Osteocyte (in vitro differentiated cells): Measurements from ENCODE around the gene SHISA8. TPM values are rescaled to one million over a fixed set of nuclear protein-coding genes. Genes with fewer than 3 reads are reported as not detected.
A peak's percentile ranks its signal among the peaks of the same experiment; 100 is the strongest.

Source experiments
- DNase-seq: peaks from one replicate; pipeline ENCODE4 v3.0.0; 2021; ENCODE audit warnings: mixed read lengths; ENCODE audit not compliant: unreplicated experiment; ENCODE audit errors: extremely low spot score
- H3K27ac Mint-ChIP-seq: one replicate; pipeline ENCODE4 v1.8.0; 2021; ENCODE audit warnings: mild to moderate bottlenecking, mixed read lengths; ENCODE audit not compliant: unreplicated experiment
- H3K27me3 Mint-ChIP-seq: one replicate; pipeline ENCODE4 v1.8.0; 2021; ENCODE audit warnings: mixed read lengths; ENCODE audit not compliant: unreplicated experiment
- H3K36me3 Mint-ChIP-seq: one replicate; pipeline ENCODE4 v1.8.0; 2021; ENCODE audit warnings: mixed read lengths; ENCODE audit not compliant: unreplicated experiment
- H3K4me1 Mint-ChIP-seq: one replicate; pipeline ENCODE4 v1.8.0; 2021; ENCODE audit warnings: mixed read lengths; ENCODE audit not compliant: unreplicated experiment
- H3K4me3 Mint-ChIP-seq: one replicate; pipeline ENCODE4 v1.8.0; 2021; ENCODE audit warnings: mild to moderate bottlenecking, moderate library complexity, mixed read lengths; ENCODE audit not compliant: unreplicated experiment
- H3K9me3 Mint-ChIP-seq: one replicate; pipeline ENCODE4 v1.8.0; 2021; ENCODE audit warnings: mixed read lengths; ENCODE audit not compliant: unreplicated experiment
- total RNA-seq: library from RNA; stranded (reverse); gene quantifications from 2 replicates; pipeline ENCODE4 v1.2.1, GENCODE V29; 2021
- TF ChIP-seq, protein P1 (sequence below): fragments of 200-600 bp; sonication (generic); IDR thresholded peaks from 2 replicates; pipeline ENCODE4 v1.5.0; 2021; ENCODE audit warnings: antibody characterized with exemption, mild to moderate bottlenecking, moderate library complexity

SHISA8 gene
- total RNA-seq, 1 donor from 2014 or later = not detected

DNA sequence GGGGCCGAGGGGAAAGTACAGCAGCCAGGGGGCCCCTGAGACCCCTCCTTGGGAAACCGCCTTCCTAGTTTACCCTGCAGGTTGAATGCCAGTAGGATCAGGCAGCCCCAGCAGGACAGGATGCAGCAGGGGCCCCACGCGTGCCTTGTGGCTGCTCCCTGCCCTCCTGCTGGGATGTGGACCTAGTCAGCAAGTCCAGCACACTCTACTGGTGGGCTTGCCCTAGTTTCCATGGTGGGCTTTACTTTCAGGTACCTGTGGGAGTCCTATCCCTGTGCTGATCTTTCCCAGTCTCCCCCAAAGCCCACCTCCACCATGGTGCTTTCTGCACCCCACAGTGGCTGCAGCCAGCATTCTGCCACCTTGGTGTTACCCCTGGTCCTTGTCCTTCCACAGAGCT lies 22.2 kb downstream of the SHISA8 start:
- TF ChIP-seq, protein P1, sequence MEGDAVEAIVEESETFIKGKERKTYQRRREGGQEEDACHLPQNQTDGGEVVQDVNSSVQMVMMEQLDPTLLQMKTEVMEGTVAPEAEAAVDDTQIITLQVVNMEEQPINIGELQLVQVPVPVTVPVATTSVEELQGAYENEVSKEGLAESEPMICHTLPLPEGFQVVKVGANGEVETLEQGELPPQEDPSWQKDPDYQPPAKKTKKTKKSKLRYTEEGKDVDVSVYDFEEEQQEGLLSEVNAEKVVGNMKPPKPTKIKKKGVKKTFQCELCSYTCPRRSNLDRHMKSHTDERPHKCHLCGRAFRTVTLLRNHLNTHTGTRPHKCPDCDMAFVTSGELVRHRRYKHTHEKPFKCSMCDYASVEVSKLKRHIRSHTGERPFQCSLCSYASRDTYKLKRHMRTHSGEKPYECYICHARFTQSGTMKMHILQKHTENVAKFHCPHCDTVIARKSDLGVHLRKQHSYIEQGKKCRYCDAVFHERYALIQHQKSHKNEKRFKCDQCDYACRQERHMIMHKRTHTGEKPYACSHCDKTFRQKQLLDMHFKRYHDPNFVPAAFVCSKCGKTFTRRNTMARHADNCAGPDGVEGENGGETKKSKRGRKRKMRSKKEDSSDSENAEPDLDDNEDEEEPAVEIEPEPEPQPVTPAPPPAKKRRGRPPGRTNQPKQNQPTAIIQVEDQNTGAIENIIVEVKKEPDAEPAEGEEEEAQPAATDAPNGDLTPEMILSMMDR = no peak
- no peaks in the 10 kb centered on the region for H3K9me3 Mint-ChIP-seq
- H3K4me3 Mint-ChIP-seq = no peak overlapping the region
- DNase-seq = no peak
- H3K4me1 Mint-ChIP-seq = no peaks in the 10 kb centered on the region
- no peaks in the 10 kb centered on the region for H3K27me3 Mint-ChIP-seq
- H3K36me3 Mint-ChIP-seq = peaks cover 47% of the 10 kb centered on the region
- no peak overlapping the region for H3K27ac Mint-ChIP-seq

GRCh38 chr22:41891407-41891806 lies 23.5 kb downstream of the SHISA8 start:
- Mint-ChIP-seq H3K36me3 (peaks cover 47% of the 10 kb centered on the region), H3K4me1 (no peaks in the 10 kb centered on the region), H3K9me3 (no peaks in the 10 kb centered on the region), H3K27ac (no peak overlapping the region), H3K27me3 (no peaks in the 10 kb centered on the region), H3K4me3 (no peak overlapping the region)
- TF ChIP-seq, protein P1 = no peak
- no peak for DNase-seq

- no peaks in the 10 kb centered on the region for H3K9me3 Mint-ChIP-seq
- peaks cover 62% of the 10 kb centered on the region for H3K36me3 Mint-ChIP-seq
- no peak overlapping the region for H3K4me3 Mint-ChIP-seq
- DNase-seq = no peak
- H3K27ac Mint-ChIP-seq = peak overlapping the region; percentile 18
- H3K27me3 Mint-ChIP-seq = no peaks in the 10 kb centered on the region
- no peaks in the 10 kb centered on the region for H3K4me1 Mint-ChIP-seq
- TF ChIP-seq, protein P1 = no peak
These were observed 26.2 kb downstream of the SHISA8 start for GRCh38 chr22:41888627-41889200.

- H3K9me3 Mint-ChIP-seq = no peaks in the 10 kb centered on the region
- no peaks in the 10 kb centered on the region for H3K27me3 Mint-ChIP-seq
- H3K36me3 Mint-ChIP-seq = peaks cover 67% of the 10 kb centered on the region
- no peak overlapping the region for H3K27ac Mint-ChIP-seq
- DNase-seq = no peak
- H3K4me3 Mint-ChIP-seq = no peak overlapping the region
- TF ChIP-seq, protein P1 = no peak
- no peaks in the 10 kb centered on the region for H3K4me1 Mint-ChIP-seq
These were observed 29.4 kb downstream of the SHISA8 start for GRCh38 chr22:41885516-41885915.

DNA sequence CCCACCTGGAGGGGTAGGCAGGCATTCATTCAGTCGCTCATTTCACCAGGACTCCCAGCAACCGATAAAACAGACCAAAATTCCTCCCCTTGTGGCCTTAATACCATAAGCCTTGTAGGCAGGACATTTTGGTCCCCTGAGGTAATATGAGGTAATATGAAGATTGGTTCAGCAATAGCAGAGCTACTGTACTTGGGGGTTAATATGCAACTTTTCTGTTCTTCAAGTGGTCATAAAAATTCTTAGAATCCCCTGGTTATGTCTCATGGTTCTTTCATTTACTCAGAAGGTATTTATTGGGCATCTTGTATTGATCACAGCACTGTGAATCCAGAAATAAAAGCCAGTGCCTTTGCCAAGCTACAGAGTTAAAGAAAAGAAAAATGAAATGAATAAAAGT lies 29.8 kb downstream of the SHISA8 start:
- no peaks in the 10 kb centered on the region for H3K4me1 Mint-ChIP-seq
- TF ChIP-seq, protein P1 = no peak
- H3K27me3 Mint-ChIP-seq = no peaks in the 10 kb centered on the region
- no peaks in the 10 kb centered on the region for H3K9me3 Mint-ChIP-seq
- H3K27ac Mint-ChIP-seq = no peak overlapping the region
- DNase-seq = no peak
- H3K4me3 Mint-ChIP-seq = no peak overlapping the region
- peaks cover 66% of the 10 kb centered on the region for H3K36me3 Mint-ChIP-seq
